ENCODE measurements around the gene B3GNT3. TPM values are rescaled to one million over a fixed set of nuclear protein-coding genes. Genes with fewer than 3 reads are reported as not detected.

Gene B3GNT3
- total RNA-seq, 2 donors from 2014 or later = 5.2 to 11.9 TPM

- WGBS = 57% methylated on average over 27 of the region's 28 CpGs
- no peaks in the 10 kb centered on the region for H3K9me3 ChIP-seq
- intact Hi-C loops (cut with DNase I) = no loop called here
- no peaks in the 10 kb centered on the region for H3K36me3 ChIP-seq
- H3K4me1 ChIP-seq (replicated peaks) = no peaks in the 10 kb centered on the region
- H3K27ac ChIP-seq = no peak within 1 kb of the TSS
- H3K4me3 ChIP-seq = no peak within 1 kb of the TSS
- no peaks in the 10 kb centered on the region for H3K27me3 ChIP-seq (replicated peaks; ENCODE audit: insufficient read depth)
- no peak for DNase-seq (ENCODE audit: low spot score)
- TF ChIP-seq POLR2A (IDR thresholded peaks at IDR 0.05) (no peak), POLR2AphosphoS5 (IDR thresholded peaks at IDR 0.05) (no peak), CTCF (IDR thresholded peaks at IDR 0.05) (no peak)
Observed at GRCh38 chr19:17751103-17751911, 43.6 kb upstream of the B3GNT3 start, which contains the start of gene FCHO1. Gene FCHO1, plus strand, starts transcription at chr19:17751477. Its CDS starts 3,688 bp downstream, at chr19:17755165.

DNA sequence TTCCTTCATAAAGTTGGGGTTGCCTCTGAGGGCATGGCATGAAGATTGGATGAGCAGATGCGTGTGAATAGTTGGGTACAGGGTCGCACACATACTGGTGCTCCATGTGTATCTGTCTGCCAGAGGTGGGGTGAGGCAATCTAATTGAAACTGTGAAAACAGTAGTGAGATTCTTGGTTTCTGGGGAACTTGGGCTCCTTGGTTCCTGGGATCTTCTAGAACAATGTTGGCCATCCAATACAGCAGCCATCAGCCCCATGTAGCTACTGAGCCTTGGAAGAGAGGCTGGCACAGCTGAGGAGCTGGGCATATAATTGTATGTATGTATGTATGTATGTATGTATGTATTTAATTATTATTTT, 43.0 kb upstream of the B3GNT3 start:
- DNase-seq (ENCODE audit: low spot score) = no peak
- Histone ChIP-seq H3K4me1 (replicated peaks) (no peaks in the 10 kb centered on the region), H3K4me3 (no peak overlapping the region), H3K27ac (no peak overlapping the region), H3K36me3 (no peaks in the 10 kb centered on the region), H3K27me3 (replicated peaks; ENCODE audit: insufficient read depth) (no peaks in the 10 kb centered on the region), H3K9me3 (no peaks in the 10 kb centered on the region)
- TF ChIP-seq CTCF (IDR thresholded peaks at IDR 0.05) (no peak), POLR2A (IDR thresholded peaks at IDR 0.05) (no peak), POLR2AphosphoS5 (IDR thresholded peaks at IDR 0.05) (no peak)
- intact Hi-C loops (cut with DNase I) = no loop called here
- WGBS = 89% methylated on average over 2 of the region's 2 CpGs

DNA sequence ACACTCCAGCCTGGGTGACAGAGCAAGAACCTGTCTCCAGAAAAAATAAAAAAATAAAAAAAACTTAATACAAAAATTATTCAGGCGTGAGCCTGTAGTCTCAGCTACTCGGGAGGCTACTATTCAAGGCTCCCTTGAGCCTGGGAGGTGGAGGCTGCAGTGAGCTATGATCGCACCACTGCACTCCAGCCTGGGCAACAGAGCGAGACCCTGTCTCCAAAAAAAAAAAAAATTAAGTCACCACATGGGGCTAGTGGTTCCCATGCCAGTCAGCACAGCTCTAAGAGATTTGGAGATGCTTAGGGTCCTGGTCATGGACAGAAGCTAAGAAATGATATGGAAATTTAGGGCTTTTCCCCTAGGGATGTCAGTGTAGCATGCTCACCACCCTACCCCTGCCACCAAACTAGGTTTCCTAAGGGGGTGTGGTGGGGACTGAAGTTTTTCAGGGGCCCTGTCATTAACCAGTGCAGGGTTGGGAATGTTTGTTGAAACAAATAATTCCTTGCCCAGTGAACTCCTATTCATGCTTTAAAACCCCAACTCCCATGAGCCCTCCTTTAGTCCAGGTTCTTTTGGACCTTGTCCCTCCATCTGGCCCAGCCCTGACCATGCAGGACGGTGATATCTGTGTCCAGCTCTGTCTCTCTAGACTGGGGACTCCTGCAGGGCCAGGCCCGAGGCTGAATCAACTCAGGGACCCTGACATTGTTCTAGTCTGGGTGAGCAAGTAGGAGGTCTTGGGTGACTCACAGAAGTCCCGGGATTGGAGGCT, 41.9 kb upstream of the B3GNT3 start:
- no peak for DNase-seq (ENCODE audit: low spot score)
- TF ChIP-seq CTCF (IDR thresholded peaks at IDR 0.05) (no peak), POLR2AphosphoS5 (IDR thresholded peaks at IDR 0.05) (no peak), POLR2A (IDR thresholded peaks at IDR 0.05) (no peak)
- no peak overlapping the region for H3K27ac ChIP-seq
- H3K4me3 ChIP-seq = no peak overlapping the region
- 92% methylated on average over 7 of the region's 7 CpGs for WGBS
- H3K36me3 ChIP-seq = no peaks in the 10 kb centered on the region
- intact Hi-C loops (cut with DNase I) = no loop called here
- no peaks in the 10 kb centered on the region for H3K4me1 ChIP-seq (replicated peaks)
- H3K27me3 ChIP-seq (replicated peaks; ENCODE audit: insufficient read depth) = no peaks in the 10 kb centered on the region
- H3K9me3 ChIP-seq = no peaks in the 10 kb centered on the region

- Histone ChIP-seq H3K27me3 (replicated peaks; ENCODE audit: insufficient read depth) (no peaks in the 10 kb centered on the region), H3K27ac (no peak overlapping the region), H3K36me3 (no peaks in the 10 kb centered on the region), H3K9me3 (no peaks in the 10 kb centered on the region), H3K4me1 (replicated peaks) (no peaks in the 10 kb centered on the region), H3K4me3 (no peak overlapping the region)
- no peak for DNase-seq (ENCODE audit: low spot score)
- TF ChIP-seq CTCF (IDR thresholded peaks at IDR 0.05) (no peak), POLR2A (IDR thresholded peaks at IDR 0.05) (no peak), POLR2AphosphoS5 (IDR thresholded peaks at IDR 0.05) (no peak)
- 57% methylated on average over 9 of the region's 9 CpGs for WGBS
- intact Hi-C loops (cut with DNase I) = no loop called here
Observed at GRCh38 chr19:17753976-17754375, 41.0 kb upstream of the B3GNT3 start.
